Natural killer cell (primary cell): ENCODE results near the gene DOK1. TPM values are rescaled to one million over a fixed set of nuclear protein-coding genes. Genes with fewer than 3 reads are reported as not detected.

Experiments
- ATAC-seq, 3 donors: fragments of 150-1000 bp in 2 of 3; fragments of 200-7000 bp in 1 of 3; cut with Tn5 transposase; 1 replicate in 1 of 3; 2 replicates in 2 of 3; pipeline ENCODE4 v1.10.0; 2021; ENCODE audit warnings: mild to moderate bottlenecking in 2 of 3, moderate library complexity in 2 of 3
- DNase-seq, 2 donors: peaks; one replicate each; pipeline versions ENCODE4 v3.0.0 to v3.0.0-alpha.2; 2013 to 2021; ENCODE audit warnings: mixed read lengths in 1 of 2
- H3K27ac ChIP-seq: one replicate; pipeline ENCODE4 v1.5.1; 2013; ENCODE audit warnings: mild to moderate bottlenecking, low read length
- H3K27me3 ChIP-seq: one replicate; pipeline ENCODE4 v1.6.1; 2013; ENCODE audit warnings: low read length; ENCODE audit not compliant: control insufficient read depth, insufficient read depth
- H3K36me3 ChIP-seq: one replicate; pipeline ENCODE4 v1.6.1; 2013; ENCODE audit warnings: low read length; ENCODE audit not compliant: control insufficient read depth, insufficient read depth
- H3K4me1 ChIP-seq: one replicate; pipeline ENCODE4 v1.6.1; 2013; ENCODE audit warnings: low read length; ENCODE audit not compliant: control insufficient read depth, insufficient read depth
- H3K4me3 ChIP-seq: one replicate; pipeline ENCODE4 v1.5.1; 2013; ENCODE audit warnings: low read length
- H3K9me3 ChIP-seq: one replicate; pipeline ENCODE4 v1.6.1; 2013; ENCODE audit warnings: low read length; ENCODE audit not compliant: control insufficient read depth, insufficient read depth
- H3K27ac Mint-ChIP-seq, 2 donors: one replicate each; pipeline ENCODE4 v1.8.0; 2022; ENCODE audit warnings: mild to moderate bottlenecking in 2 of 2, mixed read lengths in 2 of 2, moderate library complexity in 1 of 2
- H3K27me3 Mint-ChIP-seq, 2 donors: one replicate each; pipeline ENCODE4 v1.8.0; 2022; ENCODE audit warnings: low read depth in 2 of 2, mixed read lengths in 2 of 2
- H3K36me3 Mint-ChIP-seq: one replicate; pipeline ENCODE4 v1.8.0; 2022; ENCODE audit warnings: mixed read lengths
- H3K4me1 Mint-ChIP-seq, 2 donors: one replicate each; pipeline ENCODE4 v1.8.0; 2022; ENCODE audit warnings: mixed read lengths in 2 of 2
- H3K4me3 Mint-ChIP-seq: one replicate; pipeline ENCODE4 v1.8.0; 2022; ENCODE audit warnings: mild to moderate bottlenecking, moderate library complexity, mixed read lengths
- H3K9me3 Mint-ChIP-seq, 2 donors: one replicate each; pipeline ENCODE4 v1.8.0; 2022; ENCODE audit warnings: mixed read lengths in 2 of 2
- WGBS: methylation state at CpG from one replicate; pipeline ENCODE4 v1.1.7; 2013; ENCODE audit warnings: missing lambda C conversion rate; ENCODE audit not compliant: insufficient coverage; 5-methylcytosine and 5-hydroxymethylcytosine counted together
- intact Hi-C: fragments of 100-400 bp; cut with micrococcal nuclease; formaldehyde crosslinking; loops from one replicate; pipeline ENCODE4 v1.14.2; 2022
- total RNA-seq, 4 donors: library from RNA; stranded (reverse); fragments of 120-200 nt in 1 of 4; gene quantifications; one replicate each; pipeline versions ENCODE4 v1.2.3 to v1.2.4, GENCODE V29; 2013 to 2022
- TF ChIP-seq, protein P1 (sequence below): fragments of 200-600 bp; IDR thresholded peaks from one replicate; pipeline ENCODE4 v1.8.0; 2022; ENCODE audit warnings: antibody characterized with exemption

Gene DOK1
- total RNA-seq, 3 donors from 2014 or later (not counting 1 experiment from before 2014, with no cell fraction given): 17.4 to 24.9 (median 23.9) TPM

DNA sequence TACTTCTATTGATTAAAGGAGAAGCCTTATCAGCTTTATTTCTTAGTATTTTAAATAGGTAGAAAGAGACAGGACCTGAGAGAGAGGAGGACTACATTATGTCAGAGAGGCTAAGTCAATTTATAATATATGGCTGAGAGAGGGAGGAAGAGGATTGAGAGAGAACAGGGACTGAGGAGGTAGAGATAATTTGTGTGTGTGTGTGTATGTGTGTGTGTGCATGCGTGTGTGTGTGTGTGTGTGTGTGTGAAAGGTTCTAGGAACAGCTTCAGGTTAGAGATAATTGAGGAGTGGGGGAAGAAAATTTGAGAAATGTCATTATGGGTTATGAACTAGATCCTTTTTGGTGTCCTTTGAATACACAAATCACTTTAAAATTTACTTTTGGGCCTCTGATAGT lies 15.2 kb downstream of the DOK1 start:
- H3K27ac Mint-ChIP-seq: no peak overlapping the region
- no peak for ATAC-seq
- Histone ChIP-seq H3K27ac (no peak overlapping the region), H3K4me1 (no peaks in the 10 kb centered on the region), H3K9me3 (no peaks in the 10 kb centered on the region), H3K27me3 (no peaks in the 10 kb centered on the region), H3K4me3 (no peak overlapping the region), H3K36me3 (no peaks in the 10 kb centered on the region)
- no peaks in the 10 kb centered on the region for H3K36me3 Mint-ChIP-seq
- peaks cover 11 to 13% of the 10 kb centered on the region in 2 donors for H3K4me1 Mint-ChIP-seq
- TF ChIP-seq, protein P1, sequence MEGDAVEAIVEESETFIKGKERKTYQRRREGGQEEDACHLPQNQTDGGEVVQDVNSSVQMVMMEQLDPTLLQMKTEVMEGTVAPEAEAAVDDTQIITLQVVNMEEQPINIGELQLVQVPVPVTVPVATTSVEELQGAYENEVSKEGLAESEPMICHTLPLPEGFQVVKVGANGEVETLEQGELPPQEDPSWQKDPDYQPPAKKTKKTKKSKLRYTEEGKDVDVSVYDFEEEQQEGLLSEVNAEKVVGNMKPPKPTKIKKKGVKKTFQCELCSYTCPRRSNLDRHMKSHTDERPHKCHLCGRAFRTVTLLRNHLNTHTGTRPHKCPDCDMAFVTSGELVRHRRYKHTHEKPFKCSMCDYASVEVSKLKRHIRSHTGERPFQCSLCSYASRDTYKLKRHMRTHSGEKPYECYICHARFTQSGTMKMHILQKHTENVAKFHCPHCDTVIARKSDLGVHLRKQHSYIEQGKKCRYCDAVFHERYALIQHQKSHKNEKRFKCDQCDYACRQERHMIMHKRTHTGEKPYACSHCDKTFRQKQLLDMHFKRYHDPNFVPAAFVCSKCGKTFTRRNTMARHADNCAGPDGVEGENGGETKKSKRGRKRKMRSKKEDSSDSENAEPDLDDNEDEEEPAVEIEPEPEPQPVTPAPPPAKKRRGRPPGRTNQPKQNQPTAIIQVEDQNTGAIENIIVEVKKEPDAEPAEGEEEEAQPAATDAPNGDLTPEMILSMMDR: no peak
- H3K9me3 Mint-ChIP-seq: no peaks in the 10 kb centered on the region
- DNase-seq: no peak
- intact Hi-C loops: no loop called here
- WGBS: 100% methylated on average over 1 of the region's 1 CpG
- no peak overlapping the region for H3K4me3 Mint-ChIP-seq
- H3K27me3 Mint-ChIP-seq: peaks cover 18 to 20% of the 10 kb centered on the region in 2 donors

DNA sequence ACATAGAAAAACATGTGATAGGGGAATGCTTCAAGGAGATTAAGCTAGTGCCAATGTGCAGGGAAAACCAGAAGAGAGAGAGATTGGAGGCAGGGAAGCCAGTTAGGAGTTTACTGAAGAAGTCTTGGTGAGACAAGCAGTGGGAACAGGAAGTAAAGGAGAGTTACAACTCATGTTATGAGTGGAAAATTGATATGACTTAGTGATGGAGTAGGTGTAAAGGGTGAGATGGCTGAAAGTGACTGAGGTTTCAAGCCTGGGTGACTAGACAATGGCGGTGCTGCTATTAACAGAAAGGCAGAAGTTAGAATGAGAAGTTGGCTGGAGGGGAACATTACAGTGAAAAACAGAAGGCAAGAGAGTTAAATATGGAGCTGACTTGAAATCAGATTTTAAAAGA lies 16.5 kb downstream of the DOK1 start:
- Mint-ChIP-seq H3K9me3 (no peaks in the 10 kb centered on the region), H3K4me3 (no peak overlapping the region), H3K4me1 (peaks cover 13 to 15% of the 10 kb centered on the region in 2 donors), H3K27ac (no peak overlapping the region), H3K36me3 (no peaks in the 10 kb centered on the region), H3K27me3 (peaks cover 14 to 15% of the 10 kb centered on the region in 2 donors)
- H3K27ac ChIP-seq: no peak overlapping the region
- no peaks in the 10 kb centered on the region for H3K36me3 ChIP-seq
- no peak overlapping the region for H3K4me3 ChIP-seq
- ATAC-seq (no peak), DNase-seq (no peak)
- WGBS: 47% methylated on average over 1 of the region's 1 CpG
- H3K4me1 ChIP-seq: no peaks in the 10 kb centered on the region
- intact Hi-C loops: no loop called here
- no peaks in the 10 kb centered on the region for H3K9me3 ChIP-seq
- TF ChIP-seq, protein P1: no peak
- no peaks in the 10 kb centered on the region for H3K27me3 ChIP-seq

DNA sequence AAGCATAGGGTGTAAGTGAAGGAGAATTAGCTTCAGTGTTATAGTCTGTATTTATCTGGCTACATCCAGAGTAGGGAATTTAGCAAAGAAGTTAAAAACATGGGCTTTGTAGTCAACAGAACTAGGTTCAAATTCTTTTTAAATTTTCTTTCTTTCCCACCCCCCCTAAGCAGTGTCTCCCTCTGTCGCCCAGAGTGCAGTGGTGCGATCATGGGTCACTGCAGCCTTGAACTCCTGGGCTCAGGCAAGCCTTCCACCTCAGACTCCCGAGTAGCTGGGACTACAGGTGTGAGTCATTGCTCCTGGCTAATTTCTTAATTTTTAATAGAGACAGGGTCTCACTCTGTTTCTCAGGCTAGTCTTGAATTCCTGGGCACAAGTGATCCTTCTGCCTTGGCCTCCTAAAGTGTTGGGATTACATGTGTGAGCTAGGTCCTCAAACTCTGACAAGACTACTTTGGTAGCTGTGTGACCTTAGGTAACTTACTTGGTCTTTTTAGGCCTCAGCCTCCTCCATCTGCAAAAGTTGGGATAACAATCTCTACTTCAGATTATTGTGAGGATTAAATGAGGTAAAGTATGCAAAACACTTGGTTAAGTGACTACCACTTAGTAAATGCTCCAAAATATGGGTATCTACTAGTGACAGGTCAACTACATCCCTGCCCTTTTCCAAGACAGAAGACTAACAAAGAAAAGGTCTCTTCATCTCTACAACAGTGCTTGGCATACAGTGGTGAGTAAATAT lies 17.8 kb downstream of the DOK1 start:
- peaks cover 18% of the 10 kb centered on the region in 2 donors for H3K27me3 Mint-ChIP-seq
- Histone ChIP-seq H3K4me1 (no peaks in the 10 kb centered on the region), H3K27ac (no peak overlapping the region), H3K4me3 (no peak overlapping the region), H3K36me3 (no peaks in the 10 kb centered on the region), H3K9me3 (no peaks in the 10 kb centered on the region), H3K27me3 (no peaks in the 10 kb centered on the region)
- TF ChIP-seq, protein P1: no peak
- H3K36me3 Mint-ChIP-seq: no peaks in the 10 kb centered on the region
- ATAC-seq (no peak), DNase-seq (no peak)
- H3K4me1 Mint-ChIP-seq: peaks cover 13 to 15% of the 10 kb centered on the region in 2 donors
- H3K27ac Mint-ChIP-seq: no peak overlapping the region
- intact Hi-C loops: no loop called here
- no peaks in the 10 kb centered on the region for H3K9me3 Mint-ChIP-seq
- WGBS: 87% methylated on average over 3 of the region's 3 CpGs
- no peak overlapping the region for H3K4me3 Mint-ChIP-seq
